Thoracic aorta (tissue), 2 donors: ENCODE measurements around the gene MROH2A. TPM values are rescaled to one million over a fixed set of nuclear protein-coding genes. Genes with fewer than 3 reads are reported as not detected.

Experiments used
- ATAC-seq: fragments of 150-250 bp; one replicate; pipeline ENCODE4 v1.8.0; 2017; ENCODE audit warnings: low read depth; ENCODE audit not compliant: insufficient number of reproducible peaks, low FRiP score
- DNase-seq: peaks from one replicate; pipeline ENCODE4 v3.0.0-alpha.2; 2020; ENCODE audit warnings: low spot score
- H3K27ac ChIP-seq, 2 donors: fragments of 200-600 bp; sonication (generic); 1 replicate in 1 of 2; 2 replicates in 1 of 2; pipeline ENCODE4 v1.5.1; 2016; ENCODE audit warnings: mild to moderate bottlenecking in 2 of 2, moderate library complexity in 2 of 2
- H3K27me3 ChIP-seq: fragments of 200-600 bp; sonication (generic); replicated peaks from 2 replicates; pipeline ENCODE4 v1.6.0; 2016; ENCODE audit warnings: mild to moderate bottlenecking; ENCODE audit not compliant: insufficient read depth
- H3K36me3 ChIP-seq: fragments of 200-600 bp; sonication (generic); one replicate; pipeline ENCODE4 v1.5.1; 2016
- H3K4me1 ChIP-seq, 2 donors: fragments of 200-600 bp; sonication (generic); 1 replicate in 1 of 2; 2 replicates in 1 of 2; pipeline versions ENCODE4 v1.5.1 to v1.6.0; 2016; ENCODE audit warnings: low read depth in 2 of 2, mild to moderate bottlenecking in 1 of 2; ENCODE audit not compliant: control insufficient read depth in 1 of 2
- H3K4me3 ChIP-seq: fragments of 200-600 bp; sonication (generic); 2 replicates; pipeline ENCODE4 v1.5.1; 2016; ENCODE audit warnings: mild to moderate bottlenecking
- H3K9me3 ChIP-seq: fragments of 200-600 bp; sonication (generic); 2 replicates; pipeline ENCODE4 v1.5.1; 2016
- total RNA-seq, 2 donors: library from RNA; depleted of rRNA; stranded (reverse); fragments of >200 nt; gene quantifications; one replicate each; pipeline versions ENCODE4 v1.1.0 to v1.2.3, GENCODE V29; 2016
- TF ChIP-seq, protein P1 (sequence below): fragments of 200-600 bp; sonication (generic); IDR thresholded peaks from one replicate; pipeline ENCODE4 v1.5.1; 2019; ENCODE audit warnings: antibody characterized with exemption

MROH2A gene
- total RNA-seq, 2 donors from 2014 or later: not detected

DNA sequence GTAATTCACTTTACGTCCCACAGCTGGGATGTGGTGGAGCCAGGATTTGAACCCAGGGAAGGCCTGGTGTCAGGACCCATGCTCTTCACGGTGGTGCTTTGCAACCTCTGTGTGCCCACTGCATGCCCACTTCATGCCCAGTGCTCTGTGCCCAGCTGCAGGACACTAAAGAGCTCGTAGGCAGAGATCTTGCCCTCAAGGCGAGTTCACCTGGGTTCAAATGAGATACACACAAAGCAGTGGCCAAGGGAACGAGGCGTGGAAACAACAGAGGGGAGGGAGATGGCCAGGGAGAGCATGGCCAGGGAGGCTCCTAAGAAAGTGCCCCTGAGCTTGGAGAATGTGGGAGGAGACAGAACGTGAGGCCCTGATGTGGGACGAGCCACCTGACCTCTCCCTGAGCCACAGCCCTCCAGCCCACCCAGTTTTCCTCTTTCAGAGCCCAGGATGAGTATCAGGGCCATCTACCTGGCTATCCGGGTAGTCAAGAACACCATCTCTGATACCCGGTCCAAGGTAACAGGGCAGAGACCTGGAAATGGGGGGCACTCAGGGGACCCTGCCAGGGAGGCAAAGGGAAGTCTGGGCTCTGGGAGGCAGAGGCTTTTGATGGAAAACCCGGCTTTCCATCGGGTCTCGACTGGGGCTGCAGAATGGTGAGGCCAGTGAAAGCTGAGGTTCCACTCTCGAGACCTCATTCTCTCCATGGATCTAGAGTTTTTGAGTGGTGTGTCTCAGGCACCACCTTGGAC is 20.4 kb downstream of the MROH2A start:
- no peaks in the 10 kb centered on the region for H3K36me3 ChIP-seq
- ATAC-seq: no peak
- H3K27ac ChIP-seq: no peak overlapping the region
- no peak overlapping the region for H3K4me3 ChIP-seq
- no peak for DNase-seq
- no peaks in the 10 kb centered on the region for H3K9me3 ChIP-seq
- TF ChIP-seq, protein P1, sequence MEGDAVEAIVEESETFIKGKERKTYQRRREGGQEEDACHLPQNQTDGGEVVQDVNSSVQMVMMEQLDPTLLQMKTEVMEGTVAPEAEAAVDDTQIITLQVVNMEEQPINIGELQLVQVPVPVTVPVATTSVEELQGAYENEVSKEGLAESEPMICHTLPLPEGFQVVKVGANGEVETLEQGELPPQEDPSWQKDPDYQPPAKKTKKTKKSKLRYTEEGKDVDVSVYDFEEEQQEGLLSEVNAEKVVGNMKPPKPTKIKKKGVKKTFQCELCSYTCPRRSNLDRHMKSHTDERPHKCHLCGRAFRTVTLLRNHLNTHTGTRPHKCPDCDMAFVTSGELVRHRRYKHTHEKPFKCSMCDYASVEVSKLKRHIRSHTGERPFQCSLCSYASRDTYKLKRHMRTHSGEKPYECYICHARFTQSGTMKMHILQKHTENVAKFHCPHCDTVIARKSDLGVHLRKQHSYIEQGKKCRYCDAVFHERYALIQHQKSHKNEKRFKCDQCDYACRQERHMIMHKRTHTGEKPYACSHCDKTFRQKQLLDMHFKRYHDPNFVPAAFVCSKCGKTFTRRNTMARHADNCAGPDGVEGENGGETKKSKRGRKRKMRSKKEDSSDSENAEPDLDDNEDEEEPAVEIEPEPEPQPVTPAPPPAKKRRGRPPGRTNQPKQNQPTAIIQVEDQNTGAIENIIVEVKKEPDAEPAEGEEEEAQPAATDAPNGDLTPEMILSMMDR: no peak
- H3K27me3 ChIP-seq: no peaks in the 10 kb centered on the region
- H3K4me1 ChIP-seq: no peaks in the 10 kb centered on the region

DNA sequence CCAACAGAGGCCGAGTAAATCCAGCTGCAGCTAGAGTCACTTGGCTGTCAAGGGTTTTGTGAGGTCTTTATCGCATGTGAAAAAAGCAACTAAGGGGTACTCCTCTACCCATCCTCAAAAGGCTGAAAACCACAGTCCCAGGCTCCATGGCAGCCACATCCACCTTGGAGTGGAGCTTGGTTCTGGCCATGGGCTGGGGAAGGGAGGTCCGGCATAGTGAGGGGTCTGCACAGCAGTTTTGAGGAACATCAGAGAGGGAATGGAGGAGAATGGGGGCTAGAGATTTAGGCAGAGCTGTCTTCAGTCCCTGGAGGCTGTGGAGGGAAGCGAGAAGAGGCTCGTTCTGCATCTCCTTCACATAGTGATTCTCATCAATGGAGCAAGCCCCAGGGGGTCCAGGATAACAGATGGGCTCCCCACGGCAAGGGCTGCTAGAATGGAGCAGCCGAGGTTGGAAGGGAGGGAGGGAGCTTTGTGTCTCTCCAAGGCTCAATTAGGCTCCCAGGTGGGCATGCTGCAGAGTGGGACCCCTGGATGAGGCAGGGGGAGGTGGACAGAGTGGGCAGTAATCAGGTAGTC is 21.0 kb downstream of the MROH2A start:
- no peaks in the 10 kb centered on the region for H3K27me3 ChIP-seq
- H3K27ac ChIP-seq: no peak overlapping the region
- ATAC-seq (no peak), DNase-seq (no peak)
- H3K9me3 ChIP-seq: no peaks in the 10 kb centered on the region
- H3K4me1 ChIP-seq: no peaks in the 10 kb centered on the region
- no peak overlapping the region for H3K4me3 ChIP-seq
- TF ChIP-seq, protein P1: no peak
- no peaks in the 10 kb centered on the region for H3K36me3 ChIP-seq

DNA sequence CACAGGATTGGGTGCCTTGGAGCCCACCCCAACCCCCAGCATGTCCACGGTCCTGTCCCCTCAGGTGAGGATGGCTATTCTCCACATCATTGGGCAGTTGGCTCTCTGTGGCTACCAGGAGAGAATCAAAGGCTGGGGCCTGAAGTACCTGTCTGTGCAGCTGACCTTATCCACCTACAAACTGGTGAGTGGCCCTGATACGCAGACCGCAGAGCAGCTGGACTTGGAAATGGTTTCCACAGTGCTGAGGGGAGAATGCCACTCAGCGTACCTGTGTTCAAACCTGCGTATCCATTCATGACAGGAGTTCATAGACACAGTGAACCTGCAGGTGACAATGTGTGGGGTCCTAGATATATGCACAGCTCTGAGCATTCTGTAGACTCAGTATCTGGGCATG is 21.6 kb downstream of the MROH2A start:
- ATAC-seq (no peak), DNase-seq (no peak)
- TF ChIP-seq, protein P1: no peak

DNA sequence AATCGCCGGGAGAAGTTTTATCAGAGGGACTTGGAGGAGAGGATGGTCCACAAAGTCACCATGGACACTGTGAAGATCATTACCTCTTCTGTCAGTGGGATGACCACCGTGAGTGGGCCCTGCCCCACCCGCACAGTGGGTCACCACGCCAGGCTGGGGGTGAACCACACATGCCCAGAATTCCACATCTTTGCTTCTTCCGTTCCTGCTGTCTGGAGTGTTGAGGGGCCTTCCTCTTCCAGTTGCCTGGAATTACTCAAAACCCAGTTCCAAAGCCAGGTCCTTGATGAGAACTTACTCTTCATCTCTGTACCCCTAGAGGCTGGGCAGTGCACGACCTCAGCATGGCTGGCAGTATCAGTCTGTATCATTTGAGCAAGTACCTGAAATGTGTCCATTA is 22.1 kb downstream of the MROH2A start:
- H3K36me3 ChIP-seq: no peaks in the 10 kb centered on the region
- no peaks in the 10 kb centered on the region for H3K4me1 ChIP-seq
- no peak for DNase-seq
- H3K27me3 ChIP-seq: no peaks in the 10 kb centered on the region
- no peak overlapping the region for H3K4me3 ChIP-seq
- H3K9me3 ChIP-seq: no peaks in the 10 kb centered on the region
- no peak overlapping the region for H3K27ac ChIP-seq
- ATAC-seq: no peak
- TF ChIP-seq, protein P1: no peak

More for the DNA sequence above, 21.6 kb downstream of the MROH2A start:
- H3K4me1 ChIP-seq: no peaks in the 10 kb centered on the region
- no peak overlapping the region for H3K27ac ChIP-seq
- H3K27me3 ChIP-seq: no peaks in the 10 kb centered on the region
- H3K9me3 ChIP-seq: no peaks in the 10 kb centered on the region
- H3K4me3 ChIP-seq: no peak overlapping the region
- no peaks in the 10 kb centered on the region for H3K36me3 ChIP-seq

DNA sequence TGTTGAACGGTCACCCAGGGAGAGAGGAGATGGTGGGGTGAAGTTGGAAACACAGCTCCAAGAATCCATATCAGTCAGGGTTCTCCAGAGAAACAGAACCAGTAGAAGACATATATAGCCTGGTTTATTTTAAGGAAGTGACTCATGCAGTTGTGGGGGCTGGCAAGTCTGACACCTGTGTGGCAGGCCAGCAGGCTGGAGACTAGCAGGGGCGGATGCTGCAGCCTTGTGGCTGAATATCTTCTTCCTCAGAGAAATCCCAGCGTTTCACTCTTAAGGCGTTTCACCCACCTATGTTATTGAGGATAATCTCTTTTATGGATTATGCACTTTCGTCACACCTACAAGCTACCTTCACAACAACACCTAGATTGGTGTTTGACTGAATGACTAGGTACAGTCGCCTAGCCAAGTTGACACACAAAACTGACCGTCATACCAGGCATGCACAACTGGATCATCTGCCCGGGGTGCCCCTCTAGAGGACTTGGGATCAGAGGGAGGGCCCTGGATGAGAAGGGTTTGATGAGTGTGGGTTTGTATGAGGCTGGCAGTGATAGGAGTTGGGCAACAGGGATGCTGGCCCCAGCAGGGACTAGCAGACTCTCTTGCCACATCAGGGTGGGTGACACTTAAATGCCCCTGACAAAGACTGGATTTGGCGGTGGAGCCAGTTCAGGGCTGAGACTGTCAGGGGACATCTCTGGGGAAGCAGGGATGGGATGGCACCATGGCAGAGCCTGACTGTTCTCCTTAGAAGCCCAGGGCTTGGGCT is 23.4 kb downstream of the MROH2A start:
- ATAC-seq (no peak), DNase-seq (no peak)
- Histone ChIP-seq H3K36me3 (no peaks in the 10 kb centered on the region), H3K27ac (no peak overlapping the region), H3K9me3 (no peaks in the 10 kb centered on the region), H3K27me3 (no peaks in the 10 kb centered on the region), H3K4me3 (no peak overlapping the region), H3K4me1 (no peaks in the 10 kb centered on the region)
- TF ChIP-seq, protein P1: no peak
